ENCODE measurements around the gene PRPF19.
"Not testable (repeated sequence)": the region's sequence is repeated elsewhere in the genome, so short reads cannot be mapped to it uniquely, and the experiment has no call there.

DNA sequence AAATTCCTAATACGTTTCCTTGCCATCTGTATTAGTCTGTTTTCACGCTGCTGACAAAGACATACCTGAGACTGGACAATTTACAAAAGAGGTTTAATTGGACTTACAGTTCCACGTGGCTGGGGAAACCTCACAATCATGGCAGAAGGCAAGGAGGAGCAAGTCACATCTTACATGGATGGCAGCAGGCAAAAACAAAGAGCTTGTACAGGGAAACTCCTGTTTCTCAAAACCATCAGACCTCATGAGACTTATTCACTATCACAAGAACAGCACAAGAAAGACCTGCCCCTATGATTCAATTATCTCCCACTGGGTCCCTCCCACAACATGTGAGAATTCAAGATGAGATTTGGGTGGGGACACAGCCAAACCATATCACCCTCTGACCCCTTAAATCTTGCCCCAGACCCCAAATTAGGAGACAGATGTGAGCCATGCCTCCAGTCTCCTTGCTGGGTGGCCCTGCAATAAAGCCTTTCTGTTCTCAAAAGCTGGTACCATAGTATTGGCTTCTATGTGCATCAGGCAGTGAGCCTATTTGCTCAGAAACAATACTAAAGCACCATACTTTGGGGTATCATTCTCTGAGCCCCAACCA is 3.4 kb upstream of the PRPF19 start:
- not testable (repeated sequence) for TF ChIP-seq YY1 (IDR thresholded peaks at IDR 0.05; ENCODE audit: insufficient read depth, insufficient read length); ZNF274 (IDR thresholded peaks at IDR 0.05; ENCODE audit: low read depth, low read length); SUZ12 (IDR thresholded peaks at IDR 0.05; ENCODE audit: extremely low read depth, insufficient read depth, insufficient read length)

Data from NT2/D1 (cell line).